ENCODE measurements around the gene FTO.

FTO gene

GRCh38 chr16:53755026-53755910 lies 51.3 kb downstream of the FTO start:
- no peak for DNase-seq (ENCODE audit: low read depth)

- no peak for DNase-seq (ENCODE audit: low read depth)
Observed at GRCh38 chr16:53756275-53756996, 52.5 kb downstream of the FTO start.

- DNase-seq (ENCODE audit: low read depth), result no peak
Observed at GRCh38 chr16:53757971-53758609, 54.1 kb downstream of the FTO start.

- no peak for DNase-seq (ENCODE audit: low read depth)
Observed at GRCh38 chr16:53761962-53762703, 58.2 kb downstream of the FTO start.

- DNase-seq (ENCODE audit: low read depth), result no peak
Observed at GRCh38 chr16:53766304-53767016, 62.5 kb downstream of the FTO start.

- DNase-seq (ENCODE audit: low read depth), result no peak
Observed at GRCh38 chr16:53768167-53768566, 64.2 kb downstream of the FTO start.

GRCh38 chr16:53768593-53768992 lies 64.6 kb downstream of the FTO start:
- DNase-seq (ENCODE audit: low read depth), result no peak

GRCh38 chr16:53769185-53769584 lies 65.2 kb downstream of the FTO start:
- DNase-seq (ENCODE audit: low read depth), result no peak

GRCh38 chr16:53769787-53770186 lies 65.8 kb downstream of the FTO start:
- DNase-seq (ENCODE audit: low read depth), result no peak

- DNase-seq (ENCODE audit: low read depth), result no peak
Observed at GRCh38 chr16:53770641-53771040, 66.7 kb downstream of the FTO start.

GRCh38 chr16:53771655-53772497 lies 67.9 kb downstream of the FTO start:
- DNase-seq (ENCODE audit: low read depth), result no peak

GRCh38 chr16:53773150-53773846 lies 69.3 kb downstream of the FTO start:
- no peak for DNase-seq (ENCODE audit: low read depth)

GRCh38 chr16:53773881-53774280 lies 69.9 kb downstream of the FTO start:
- DNase-seq (ENCODE audit: low read depth), result no peak

GRCh38 chr16:53775106-53775820 lies 71.3 kb downstream of the FTO start:
- DNase-seq (ENCODE audit: low read depth), result no peak

GRCh38 chr16:53775821-53776431 lies 72.0 kb downstream of the FTO start:
- no peak for DNase-seq (ENCODE audit: low read depth)

- no peak for DNase-seq (ENCODE audit: low read depth)
Observed at GRCh38 chr16:53779186-53779585, 75.2 kb downstream of the FTO start.

GRCh38 chr16:53780051-53780450 lies 76.1 kb downstream of the FTO start:
- no peak for DNase-seq (ENCODE audit: low read depth)

GRCh38 chr16:53781023-53781605 lies 77.2 kb downstream of the FTO start:
- DNase-seq (ENCODE audit: low read depth), result no peak

Measured in stimulated activated CD8-positive, alpha-beta memory T cell treated with anti-CD3 and anti-CD28 coated beads, Interleukin-7, amount 100 ng/mL, for 24 hours (primary cell).